ENCODE results near the gene FRMD8. TPM values are rescaled to one million over a fixed set of nuclear protein-coding genes. Genes with fewer than 3 reads are reported as not detected.

Gene FRMD8
- total RNA-seq, 1 experiment from 2014 or later, result 68.3 TPM

- no peak overlapping the region for H3K4me3 ChIP-seq (ENCODE audit: low read length)
- peak overlapping the region; percentile 36 for H2AFZ ChIP-seq (ENCODE audit: low read length)
- no peaks in the 10 kb centered on the region for H4K20me1 ChIP-seq (ENCODE audit: low read length)
- CTCF ChIA-PET, result no interaction called here
- H3K9me2 ChIP-seq (replicated peaks; ENCODE audit: low read length), result no peaks in the 10 kb centered on the region
- H3K9me3 ChIP-seq (ENCODE audit: low read length), result no peaks in the 10 kb centered on the region
- peak overlapping the region; percentile 12; the same call in 1 of the 2 replicates for H3K4me2 ChIP-seq (ENCODE audit: low read length)
- peaks cover 8% of the 10 kb centered on the region for H3K4me1 ChIP-seq (ENCODE audit: insufficient read depth, low read length)
- no peaks in the 10 kb centered on the region for H3F3A ChIP-seq (ENCODE audit: low read length, unreplicated experiment)
- peak; percentile 86 for DNase-seq
- no TSS peak for BruUV-seq (replicated peaks)
- no peaks in the 10 kb centered on the region for H3K79me2 ChIP-seq (ENCODE audit: low read length)
- H3K27me3 ChIP-seq (ENCODE audit: low read length), result no peaks in the 10 kb centered on the region
- no peaks in the 10 kb centered on the region for H3K36me3 ChIP-seq (ENCODE audit: low read depth, low read length)
- intact Hi-C loops (cut with micrococcal nuclease), result loop anchor here (1.0 kb wide), 3 partner anchors 16 to 144 kb away; partner anchors contain the start of gene SLC25A45
- TF ChIP-seq EZH2phosphoT487 (IDR thresholded peaks at IDR 0.05; ENCODE audit: borderline replicate concordance, low read length), result no peak
- TF ChIP-seq EZH2 (IDR thresholded peaks at IDR 0.05; ENCODE audit: low read length, unreplicated experiment), result no peak
- peak; percentile 75 for TF ChIP-seq CTCF (conservative IDR thresholded peaks at IDR 0.05; ENCODE audit: low read depth, low read length)
- POLR2A ChIA-PET (ENCODE audit: unreplicated experiment), result no interaction called here
- H3K9ac ChIP-seq (ENCODE audit: low read length), result peak overlapping the region; percentile 6; the same call in 1 of the 2 replicates
- peak overlapping the region; percentile 6; the same call in 1 of the 2 replicates for H3K27ac ChIP-seq (ENCODE audit: low read length)
- peak; percentile 63 for ATAC-seq
Measured at GRCh38 chr11:65366340-65366773, 20.1 kb upstream of the FRMD8 start.

DNA sequence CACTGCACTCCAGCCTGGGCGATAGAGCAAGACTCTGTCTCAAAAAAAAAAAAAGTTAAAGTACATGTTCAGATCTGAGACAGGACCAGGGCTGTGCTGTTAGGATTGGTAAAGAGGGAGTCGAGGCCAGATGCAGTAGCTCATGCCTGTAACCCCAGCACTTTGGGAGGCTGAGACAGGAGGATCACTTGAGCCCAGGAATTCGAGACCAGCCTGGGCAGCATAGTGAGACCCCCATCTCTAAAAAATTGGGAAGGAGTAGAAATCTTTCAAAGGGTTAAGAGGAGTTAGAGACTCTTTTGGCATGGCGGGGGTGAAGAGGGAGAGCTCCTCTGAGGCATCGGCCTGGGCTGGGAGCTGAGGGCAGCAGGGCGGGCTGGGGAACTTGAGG, 15.8 kb upstream of the FRMD8 start:
- Histone ChIP-seq H2AFZ (ENCODE audit: low read length) (no peak overlapping the region), H3K9me2 (replicated peaks; ENCODE audit: low read length) (no peaks in the 10 kb centered on the region), H3K9ac (ENCODE audit: low read length) (peak overlapping the region; percentile 80), H3K79me2 (ENCODE audit: low read length) (no peaks in the 10 kb centered on the region), H3K27ac (ENCODE audit: low read length) (peak overlapping the region; percentile 97), H3K4me2 (ENCODE audit: low read length) (peak overlapping the region; percentile 18), H3K36me3 (ENCODE audit: low read depth, low read length) (no peaks in the 10 kb centered on the region), H4K20me1 (ENCODE audit: low read length) (no peaks in the 10 kb centered on the region), H3K27me3 (ENCODE audit: low read length) (no peaks in the 10 kb centered on the region), H3K9me3 (ENCODE audit: low read length) (no peaks in the 10 kb centered on the region), H3K4me1 (ENCODE audit: insufficient read depth, low read length) (peaks cover 17% of the 10 kb centered on the region), H3F3A (ENCODE audit: low read length, unreplicated experiment) (no peaks in the 10 kb centered on the region), H3K4me3 (ENCODE audit: low read length) (no peak overlapping the region)
- ATAC-seq, result no peak
- POLR2A ChIA-PET (ENCODE audit: unreplicated experiment), result interaction anchor here (0.5 to 1.2 kb wide), 5 partner anchors 16 to 94 kb away, joined by 3 to 11 read pairs (median 6); partner anchors contain the start of genes FRMD8 and NEAT1
- BruUV-seq (replicated peaks), result TSS peak; percentile 88
- intact Hi-C loops (cut with micrococcal nuclease), result loop anchor here (1.0 kb wide), 1 partner anchor 140 kb away; no protein-coding TSS in a partner anchor
- CTCF ChIA-PET, result interaction anchor here (0.5 to 1.2 kb wide), 4 partner anchors 10 to 62 kb away, joined by 3 to 5 read pairs (median 4); no protein-coding TSS in a partner anchor
- no peak for DNase-seq
- TF ChIP-seq EZH2phosphoT487 (IDR thresholded peaks at IDR 0.05; ENCODE audit: borderline replicate concordance, low read length) (no peak), EZH2 (IDR thresholded peaks at IDR 0.05; ENCODE audit: low read length, unreplicated experiment) (no peak), CTCF (conservative IDR thresholded peaks at IDR 0.05; ENCODE audit: low read depth, low read length) (no peak)

DNA sequence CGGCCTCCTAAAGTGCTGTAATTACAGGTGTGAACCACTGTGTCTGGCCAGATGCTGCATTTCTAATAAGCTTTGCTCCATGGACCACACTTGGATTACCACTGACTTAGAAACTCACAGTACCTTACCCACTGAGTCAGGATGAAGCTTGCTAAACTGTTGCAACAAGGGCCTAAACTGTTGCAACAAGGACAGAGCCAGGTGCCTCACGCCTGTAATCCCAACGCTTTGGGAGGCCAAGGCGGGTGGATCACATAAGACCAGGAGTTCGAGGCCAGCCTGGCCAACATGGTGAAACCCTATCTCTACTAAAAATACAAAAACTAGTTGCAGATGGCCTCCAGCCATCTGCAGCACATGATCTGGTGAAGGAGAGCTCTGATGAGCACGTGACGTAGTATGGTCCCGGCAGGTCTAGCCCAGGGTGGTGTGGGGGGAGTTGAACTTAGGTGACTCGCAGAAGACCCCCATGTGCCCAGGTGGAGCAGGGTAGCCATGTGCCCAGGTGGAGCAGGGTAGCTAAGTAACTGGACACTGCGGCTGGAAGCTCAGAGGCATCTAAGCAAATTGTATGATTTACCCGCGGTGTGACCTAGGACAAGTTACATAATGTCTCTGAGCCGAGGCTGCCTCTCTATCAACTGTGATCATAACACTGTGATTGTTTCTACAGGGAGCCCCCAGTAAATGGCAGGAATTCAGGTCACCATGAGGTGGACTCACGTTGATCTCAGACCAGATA, 12.4 kb upstream of the FRMD8 start:
- Histone ChIP-seq H3K36me3 (ENCODE audit: low read depth, low read length) (no peaks in the 10 kb centered on the region), H3K9me3 (ENCODE audit: low read length) (no peaks in the 10 kb centered on the region), H2AFZ (ENCODE audit: low read length) (no peak overlapping the region), H4K20me1 (ENCODE audit: low read length) (no peaks in the 10 kb centered on the region), H3K4me2 (ENCODE audit: low read length) (no peak overlapping the region), H3K4me1 (ENCODE audit: insufficient read depth, low read length) (peaks cover 17% of the 10 kb centered on the region), H3K9ac (ENCODE audit: low read length) (no peak overlapping the region), H3K27me3 (ENCODE audit: low read length) (no peaks in the 10 kb centered on the region), H3K4me3 (ENCODE audit: low read length) (no peak overlapping the region), H3K9me2 (replicated peaks; ENCODE audit: low read length) (no peaks in the 10 kb centered on the region), H3F3A (ENCODE audit: low read length, unreplicated experiment) (no peaks in the 10 kb centered on the region), H3K27ac (ENCODE audit: low read length) (no peak overlapping the region), H3K79me2 (ENCODE audit: low read length) (no peaks in the 10 kb centered on the region)
- ChIA-PET CTCF (no interaction called here), POLR2A (ENCODE audit: unreplicated experiment) (no interaction called here)
- intact Hi-C loops (cut with micrococcal nuclease), result no loop called here
- BruUV-seq (replicated peaks), result no TSS peak
- DNase-seq (no peak), ATAC-seq (no peak)
- TF ChIP-seq EZH2 (IDR thresholded peaks at IDR 0.05; ENCODE audit: low read length, unreplicated experiment) (no peak), EZH2phosphoT487 (IDR thresholded peaks at IDR 0.05; ENCODE audit: borderline replicate concordance, low read length) (no peak), CTCF (conservative IDR thresholded peaks at IDR 0.05; ENCODE audit: low read depth, low read length) (no peak)
